KMS-11 (cell line): ENCODE results near the gene FAM3A.

ENCODE experiments used
- H2AFZ ChIP-seq: fragments of 200-600 bp; sonication (generic); 2 replicates; pipeline ENCODE4 v1.6.1; 2016; ENCODE audit warnings: antibody characterized with exemption, mixed run types, low read depth
- H3K27ac ChIP-seq: fragments of 200-600 bp; sonication (generic); 2 replicates; pipeline ENCODE4 v1.6.1; 2016; ENCODE audit warnings: mild to moderate bottlenecking, mixed run types
- H3K27me3 ChIP-seq: fragments of 200-600 bp; sonication (generic); 2 replicates; pipeline ENCODE4 v1.6.1; 2017; ENCODE audit warnings: mild to moderate bottlenecking, low read depth, mixed run types, moderate library complexity; ENCODE audit not compliant: insufficient read depth
- H3K36me3 ChIP-seq: fragments of 200-600 bp; sonication (generic); 2 replicates; pipeline ENCODE4 v1.6.1; 2017; ENCODE audit warnings: mild to moderate bottlenecking, mixed run types; ENCODE audit not compliant: insufficient read depth
- H3K4me1 ChIP-seq: fragments of 200-600 bp; sonication (generic); 2 replicates; pipeline ENCODE4 v1.6.1; 2016; ENCODE audit warnings: mild to moderate bottlenecking, low read depth, mixed run types; ENCODE audit not compliant: poor library complexity, severe bottlenecking
- H3K4me2 ChIP-seq: fragments of 200-600 bp; sonication (generic); 2 replicates; pipeline ENCODE4 v1.7.0; 2016; ENCODE audit warnings: mild to moderate bottlenecking, mixed run types
- H3K4me3 ChIP-seq: fragments of 200-600 bp; sonication (generic); IDR thresholded peaks from 2 replicates; pipeline ENCODE4 v1.6.1; 2017; ENCODE audit warnings: low read depth, low read length, mixed read lengths; ENCODE audit not compliant: insufficient read depth
- H3K79me2 ChIP-seq: fragments of 200-600 bp; sonication (generic); 2 replicates; pipeline ENCODE4 v1.6.1; 2016; ENCODE audit warnings: low read depth, mixed run types; ENCODE audit not compliant: insufficient read depth
- H3K9ac ChIP-seq: fragments of 200-600 bp; sonication (generic); 2 replicates; pipeline ENCODE4 v1.6.1; 2016; ENCODE audit warnings: mild to moderate bottlenecking, mixed run types
- H4K20me1 ChIP-seq: fragments of 200-600 bp; sonication (generic); 2 replicates; pipeline ENCODE4 v1.6.1; 2016; ENCODE audit warnings: mild to moderate bottlenecking, mixed run types; ENCODE audit not compliant: insufficient read depth
- TF ChIP-seq, protein P1 (sequence below): fragments of 200-600 bp; sonication (generic); conservative IDR thresholded peaks from 2 replicates; pipeline ENCODE4 v1.6.1; 2017; ENCODE audit warnings: low read depth, mild to moderate bottlenecking, antibody characterized with exemption, low read length, moderate library complexity, mixed read lengths

The FAM3A gene

DNA sequence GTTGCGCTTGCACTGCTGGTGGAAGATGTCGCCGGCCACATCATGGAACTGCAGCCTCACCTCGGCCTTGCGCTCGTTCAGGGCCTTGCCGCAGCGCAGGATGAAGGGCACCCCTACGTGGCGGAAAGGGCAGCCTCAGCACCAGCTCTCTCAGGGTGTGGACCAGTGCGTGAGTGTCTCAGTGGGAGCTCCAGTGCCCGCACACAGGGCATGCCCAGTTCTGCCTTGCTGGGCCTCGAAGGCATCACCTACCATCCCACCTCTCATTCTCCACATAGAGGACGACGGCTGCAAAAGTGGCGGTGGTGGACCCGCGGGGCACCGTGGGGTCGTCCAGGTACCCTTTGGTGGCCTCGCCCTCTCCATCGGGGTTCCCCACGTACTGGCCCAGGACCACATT is 16.7 kb upstream of the FAM3A start:
- H3K9ac ChIP-seq = no peak overlapping the region
- H3K4me1 ChIP-seq = peaks cover 6% of the 10 kb centered on the region
- H3K4me3 ChIP-seq = no peak overlapping the region
- no peak overlapping the region for H3K4me2 ChIP-seq
- no peak overlapping the region for H2AFZ ChIP-seq
- H3K79me2 ChIP-seq = no peaks in the 10 kb centered on the region
- H4K20me1 ChIP-seq = no peaks in the 10 kb centered on the region
- no peaks in the 10 kb centered on the region for H3K27me3 ChIP-seq
- H3K27ac ChIP-seq = no peak overlapping the region
- TF ChIP-seq, protein P1, sequence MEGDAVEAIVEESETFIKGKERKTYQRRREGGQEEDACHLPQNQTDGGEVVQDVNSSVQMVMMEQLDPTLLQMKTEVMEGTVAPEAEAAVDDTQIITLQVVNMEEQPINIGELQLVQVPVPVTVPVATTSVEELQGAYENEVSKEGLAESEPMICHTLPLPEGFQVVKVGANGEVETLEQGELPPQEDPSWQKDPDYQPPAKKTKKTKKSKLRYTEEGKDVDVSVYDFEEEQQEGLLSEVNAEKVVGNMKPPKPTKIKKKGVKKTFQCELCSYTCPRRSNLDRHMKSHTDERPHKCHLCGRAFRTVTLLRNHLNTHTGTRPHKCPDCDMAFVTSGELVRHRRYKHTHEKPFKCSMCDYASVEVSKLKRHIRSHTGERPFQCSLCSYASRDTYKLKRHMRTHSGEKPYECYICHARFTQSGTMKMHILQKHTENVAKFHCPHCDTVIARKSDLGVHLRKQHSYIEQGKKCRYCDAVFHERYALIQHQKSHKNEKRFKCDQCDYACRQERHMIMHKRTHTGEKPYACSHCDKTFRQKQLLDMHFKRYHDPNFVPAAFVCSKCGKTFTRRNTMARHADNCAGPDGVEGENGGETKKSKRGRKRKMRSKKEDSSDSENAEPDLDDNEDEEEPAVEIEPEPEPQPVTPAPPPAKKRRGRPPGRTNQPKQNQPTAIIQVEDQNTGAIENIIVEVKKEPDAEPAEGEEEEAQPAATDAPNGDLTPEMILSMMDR = no peak
- H3K36me3 ChIP-seq = no peaks in the 10 kb centered on the region

DNA sequence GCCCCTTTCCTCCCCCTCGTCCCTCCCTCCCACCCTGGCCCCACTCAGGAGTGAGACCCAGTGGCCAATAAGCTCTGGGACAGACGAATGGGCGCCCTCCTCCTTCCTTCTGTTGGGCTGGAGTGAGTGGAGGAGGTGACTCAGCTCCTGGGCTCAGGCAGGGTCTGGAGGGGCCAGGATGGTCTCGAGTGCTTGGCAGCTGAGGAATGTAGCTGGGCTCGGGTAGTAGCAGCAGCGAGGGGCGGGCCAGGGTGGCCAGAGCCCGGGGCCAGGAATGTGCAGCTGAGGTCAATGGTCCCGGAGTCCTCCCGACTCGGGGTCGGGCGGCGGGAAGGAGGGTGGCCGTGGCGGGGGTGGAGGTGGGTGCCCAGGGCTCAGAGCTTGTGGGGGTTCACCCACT is 15.6 kb upstream of the FAM3A start:
- Histone ChIP-seq H3K9ac (no peak overlapping the region), H3K27ac (no peak overlapping the region), H3K27me3 (no peaks in the 10 kb centered on the region), H2AFZ (no peak overlapping the region), H3K4me2 (no peak overlapping the region), H3K4me1 (peaks cover 16% of the 10 kb centered on the region), H3K79me2 (no peaks in the 10 kb centered on the region), H3K4me3 (no peak overlapping the region), H3K36me3 (no peaks in the 10 kb centered on the region), H4K20me1 (no peaks in the 10 kb centered on the region)
- TF ChIP-seq, protein P1 = no peak

DNA sequence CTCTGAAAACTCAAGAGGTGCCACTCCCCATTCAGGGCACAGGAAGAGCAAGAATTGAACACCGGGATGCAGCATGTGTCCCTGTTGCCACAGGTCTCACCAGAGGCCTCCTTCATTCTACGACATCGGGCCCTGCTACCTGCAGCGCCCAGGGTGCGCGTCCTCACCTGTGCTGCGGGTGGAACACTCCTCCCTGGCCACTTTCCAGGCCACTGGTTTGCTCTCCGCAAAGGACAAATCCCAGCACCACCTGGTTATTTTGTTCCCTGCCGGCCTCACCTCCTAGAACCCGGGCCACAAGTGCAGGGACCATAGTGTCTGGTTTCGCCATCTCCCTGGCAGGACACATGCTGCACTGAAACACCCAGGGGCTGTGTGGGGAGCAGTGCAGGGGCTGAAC is 14.3 kb upstream of the FAM3A start:
- no peak overlapping the region for H3K4me2 ChIP-seq
- no peaks in the 10 kb centered on the region for H3K27me3 ChIP-seq
- no peak overlapping the region for H3K4me3 ChIP-seq
- H3K79me2 ChIP-seq = no peaks in the 10 kb centered on the region
- no peak overlapping the region for H2AFZ ChIP-seq
- no peak overlapping the region for H3K9ac ChIP-seq
- H3K36me3 ChIP-seq = no peaks in the 10 kb centered on the region
- no peak overlapping the region for H3K27ac ChIP-seq
- peaks cover 16% of the 10 kb centered on the region for H3K4me1 ChIP-seq
- TF ChIP-seq, protein P1 = no peak
- no peaks in the 10 kb centered on the region for H4K20me1 ChIP-seq

DNA sequence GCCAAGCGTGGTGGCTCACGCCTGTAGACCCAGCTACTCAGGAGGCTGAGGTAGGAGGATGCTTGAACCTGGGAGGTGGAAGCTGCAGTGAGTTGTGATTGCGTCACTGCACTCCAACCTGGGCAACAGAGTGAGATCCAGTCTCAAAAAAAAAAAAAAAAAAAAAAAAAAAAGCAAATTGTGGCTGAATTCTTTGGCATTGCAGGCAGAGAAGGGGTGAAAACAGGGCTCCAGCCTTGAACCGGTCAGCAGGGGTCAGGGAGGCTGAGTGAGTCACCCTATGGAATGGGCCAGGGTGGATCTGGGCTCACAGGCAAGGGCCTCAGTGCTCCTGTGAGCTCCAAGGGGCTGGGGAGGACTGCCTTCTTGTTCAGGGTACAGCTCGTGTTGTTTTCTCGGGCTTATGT is 13.2 kb upstream of the FAM3A start:
- Histone ChIP-seq H3K4me2 (no peak overlapping the region), H3K4me3 (no peak overlapping the region), H3K79me2 (no peaks in the 10 kb centered on the region), H4K20me1 (no peaks in the 10 kb centered on the region), H3K36me3 (no peaks in the 10 kb centered on the region), H3K4me1 (peaks cover 11% of the 10 kb centered on the region), H3K9ac (no peak overlapping the region), H3K27me3 (no peaks in the 10 kb centered on the region), H2AFZ (no peak overlapping the region), H3K27ac (no peak overlapping the region)
- TF ChIP-seq, protein P1 = no peak
